ENCODE measurements around the gene PDHX.
"Not testable (repeated sequence)": the region's sequence is repeated elsewhere in the genome, so short reads cannot be mapped to it uniquely, and the experiment has no call there.

The PDHX gene

GRCh38 chr11:34909955-34910354, 6.5 kb upstream of the PDHX start:
- Histone ChIP-seq H3K9me3 (replicated peaks in 1 of 2; ENCODE audit: control insufficient read depth in 2 of 2, insufficient read depth in 1 of 2, low read depth in 1 of 2, low read length in 2 of 2) (peaks cover 0 to 11% of the 10 kb centered on the region in 2 donors), H3K79me1 (ENCODE audit: low read depth, low read length) (peaks cover 2% of the 10 kb centered on the region), H3K18ac (ENCODE audit: low read length) (no peak overlapping the region), H3K36me3 (replicated peaks in 1 of 2; ENCODE audit: control insufficient read depth in 2 of 2, insufficient read depth in 2 of 2, low read length in 2 of 2) (peaks cover 0 to 42% of the 10 kb centered on the region in 2 donors), H3K4me3 (ENCODE audit: low read length in 2 of 2) (no peak overlapping the region), H2AFZ (ENCODE audit: low read length) (no peak overlapping the region), H3K23ac (ENCODE audit: low read depth, low read length, poor library complexity) (no peak overlapping the region), H2BK5ac (ENCODE audit: low read length) (no peak overlapping the region), H3K14ac (ENCODE audit: low read length) (no peak overlapping the region), H3K4ac (ENCODE audit: low read length) (no peak overlapping the region), H3K4me1 (ENCODE audit: control insufficient read depth in 2 of 2, insufficient read depth in 1 of 2, low read depth in 1 of 2, low read length in 2 of 2) (peaks cover 0 to under 1% of the 10 kb centered on the region in 2 donors), H3K4me2 (ENCODE audit: insufficient read depth, low read length, poor library complexity, severe bottlenecking) (no peak overlapping the region), H3K27me3 (ENCODE audit: control insufficient read depth in 3 of 3, insufficient read depth in 3 of 3, low read depth in 1 of 3, low read length in 3 of 3) (no peaks in the 10 kb centered on the region), H2BK120ac (ENCODE audit: low read depth, low read length) (no peak overlapping the region), H2AK5ac (ENCODE audit: low read depth, low read length) (no peak overlapping the region), H2BK15ac (ENCODE audit: low read length) (no peak overlapping the region), H3K27ac (replicated peaks; ENCODE audit: low read length) (no peak overlapping the region), H4K8ac (ENCODE audit: low read depth, low read length) (no peak overlapping the region), H3K9ac (ENCODE audit: low read depth, low read length, poor library complexity) (no peak overlapping the region), H4K91ac (ENCODE audit: low read depth, low read length, poor library complexity) (no peak overlapping the region), H2BK12ac (ENCODE audit: low read length) (no peak overlapping the region)
- WGBS, 2 donors (ENCODE audit: extremely low coverage in 2 of 2, insufficient read length in 2 of 2, insufficient replicate concordance in 1 of 2): no CpG with 5 or more reads among the region's 4 CpGs
- no peak for DNase-seq (ENCODE audit: low spot score)

GRCh38 chr11:34910817-34911216, 5.6 kb upstream of the PDHX start:
- Histone ChIP-seq H3K4ac (ENCODE audit: low read length) (no peak overlapping the region), H3K36me3 (replicated peaks in 1 of 2; ENCODE audit: control insufficient read depth in 2 of 2, insufficient read depth in 2 of 2, low read length in 2 of 2) (peaks cover 0 to 42% of the 10 kb centered on the region in 2 donors), H4K8ac (ENCODE audit: low read depth, low read length) (no peak overlapping the region), H2BK120ac (ENCODE audit: low read depth, low read length) (no peak overlapping the region), H3K4me2 (ENCODE audit: insufficient read depth, low read length, poor library complexity, severe bottlenecking) (no peak overlapping the region), H3K4me3 (ENCODE audit: low read length in 2 of 2) (no peak overlapping the region), H2BK15ac (ENCODE audit: low read length) (no peak overlapping the region), H3K27ac (replicated peaks; ENCODE audit: low read length) (no peak overlapping the region), H2AK5ac (ENCODE audit: low read depth, low read length) (no peak overlapping the region), H3K9me3 (replicated peaks in 1 of 2; ENCODE audit: control insufficient read depth in 2 of 2, insufficient read depth in 1 of 2, low read depth in 1 of 2, low read length in 2 of 2) (peaks cover 0 to 11% of the 10 kb centered on the region in 2 donors), H3K4me1 (ENCODE audit: control insufficient read depth in 2 of 2, insufficient read depth in 1 of 2, low read depth in 1 of 2, low read length in 2 of 2) (peaks cover 0 to 2% of the 10 kb centered on the region in 2 donors), H3K18ac (ENCODE audit: low read length) (no peak overlapping the region), H2AFZ (ENCODE audit: low read length) (no peak overlapping the region), H2BK12ac (ENCODE audit: low read length) (no peak overlapping the region), H3K23ac (ENCODE audit: low read depth, low read length, poor library complexity) (no peak overlapping the region), H3K79me1 (ENCODE audit: low read depth, low read length) (peaks cover 2% of the 10 kb centered on the region), H4K91ac (ENCODE audit: low read depth, low read length, poor library complexity) (no peak overlapping the region), H3K9ac (ENCODE audit: low read depth, low read length, poor library complexity) (no peak overlapping the region), H3K14ac (ENCODE audit: low read length) (no peak overlapping the region), H3K27me3 (ENCODE audit: control insufficient read depth in 3 of 3, insufficient read depth in 3 of 3, low read depth in 1 of 3, low read length in 3 of 3) (no peaks in the 10 kb centered on the region), H2BK5ac (ENCODE audit: low read length) (no peak overlapping the region)
- 100% methylated on average over 1 of the region's 1 CpG; no CpG with 5 or more reads in 1 of the 2 donors for WGBS, 2 donors (ENCODE audit: extremely low coverage in 2 of 2, insufficient read length in 2 of 2, insufficient replicate concordance in 1 of 2)
- DNase-seq (ENCODE audit: low spot score): no peak

GRCh38 chr11:34911676-34912075, 4.7 kb upstream of the PDHX start:
- Histone ChIP-seq H3K27me3 (ENCODE audit: control insufficient read depth in 3 of 3, insufficient read depth in 3 of 3, low read depth in 1 of 3, low read length in 3 of 3) (no peaks in the 10 kb centered on the region), H3K23ac (ENCODE audit: low read depth, low read length, poor library complexity) (no peak overlapping the region), H2AFZ (ENCODE audit: low read length) (no peak overlapping the region), H3K18ac (ENCODE audit: low read length) (no peak overlapping the region), H2AK5ac (ENCODE audit: low read depth, low read length) (no peak overlapping the region), H4K8ac (ENCODE audit: low read depth, low read length) (no peak overlapping the region), H3K9ac (ENCODE audit: low read depth, low read length, poor library complexity) (no peak overlapping the region), H3K4me2 (ENCODE audit: insufficient read depth, low read length, poor library complexity, severe bottlenecking) (no peak overlapping the region), H3K27ac (replicated peaks; ENCODE audit: low read length) (no peak overlapping the region), H3K9me3 (replicated peaks in 1 of 2; ENCODE audit: control insufficient read depth in 2 of 2, insufficient read depth in 1 of 2, low read depth in 1 of 2, low read length in 2 of 2) (peaks cover 0 to 6% of the 10 kb centered on the region in 2 donors), H4K91ac (ENCODE audit: low read depth, low read length, poor library complexity) (no peak overlapping the region), H3K36me3 (replicated peaks in 1 of 2; ENCODE audit: control insufficient read depth in 2 of 2, insufficient read depth in 2 of 2, low read length in 2 of 2) (peaks cover 0 to 42% of the 10 kb centered on the region in 2 donors), H3K14ac (ENCODE audit: low read length) (no peak overlapping the region), H2BK15ac (ENCODE audit: low read length) (no peak overlapping the region), H3K4me1 (ENCODE audit: control insufficient read depth in 2 of 2, insufficient read depth in 1 of 2, low read depth in 1 of 2, low read length in 2 of 2) (peaks cover 0 to 2% of the 10 kb centered on the region in 2 donors), H2BK5ac (ENCODE audit: low read length) (no peak overlapping the region), H3K4me3 (ENCODE audit: low read length in 2 of 2) (no peak overlapping the region), H2BK12ac (ENCODE audit: low read length) (no peak overlapping the region), H2BK120ac (ENCODE audit: low read depth, low read length) (no peak overlapping the region), H3K79me1 (ENCODE audit: low read depth, low read length) (peaks cover 2% of the 10 kb centered on the region), H3K4ac (ENCODE audit: low read length) (no peak overlapping the region)
- DNase-seq (ENCODE audit: low spot score): no peak
- WGBS, 2 donors (ENCODE audit: extremely low coverage in 2 of 2, insufficient read length in 2 of 2, insufficient replicate concordance in 1 of 2): no CpG with 5 or more reads among the region's 2 CpGs

GRCh38 chr11:34913556-34913955, 2.9 kb upstream of the PDHX start:
- H3K4ac ChIP-seq (ENCODE audit: low read length); DNase-seq (ENCODE audit: low spot score); H3K4me2 ChIP-seq (ENCODE audit: insufficient read depth, low read length, poor library complexity, severe bottlenecking); H2BK5ac ChIP-seq (ENCODE audit: low read length); H4K91ac ChIP-seq (ENCODE audit: low read depth, low read length, poor library complexity); H3K4me1 ChIP-seq (ENCODE audit: control insufficient read depth in 2 of 2, insufficient read depth in 1 of 2, low read depth in 1 of 2, low read length in 2 of 2); H3K9me3 ChIP-seq (replicated peaks in 1 of 2; ENCODE audit: control insufficient read depth in 2 of 2, insufficient read depth in 1 of 2, low read depth in 1 of 2, low read length in 2 of 2); H3K18ac ChIP-seq (ENCODE audit: low read length); H3K4me3 ChIP-seq (ENCODE audit: low read length in 2 of 2); H2BK15ac ChIP-seq (ENCODE audit: low read length); H3K79me1 ChIP-seq (ENCODE audit: low read depth, low read length); H4K8ac ChIP-seq (ENCODE audit: low read depth, low read length); H2AK5ac ChIP-seq (ENCODE audit: low read depth, low read length); H3K27ac ChIP-seq (replicated peaks; ENCODE audit: low read length); H3K14ac ChIP-seq (ENCODE audit: low read length); H2BK120ac ChIP-seq (ENCODE audit: low read depth, low read length); H3K9ac ChIP-seq (ENCODE audit: low read depth, low read length, poor library complexity); H2AFZ ChIP-seq (ENCODE audit: low read length); H2BK12ac ChIP-seq (ENCODE audit: low read length); H3K23ac ChIP-seq (ENCODE audit: low read depth, low read length, poor library complexity); H3K27me3 ChIP-seq (ENCODE audit: control insufficient read depth in 3 of 3, insufficient read depth in 3 of 3, low read depth in 1 of 3, low read length in 3 of 3): not testable (repeated sequence)
- no CpG with 5 or more reads among the region's 10 CpGs for WGBS, 2 donors (ENCODE audit: extremely low coverage in 2 of 2, insufficient read length in 2 of 2, insufficient replicate concordance in 1 of 2)
- H3K36me3 ChIP-seq (replicated peaks in 1 of 2; ENCODE audit: control insufficient read depth in 2 of 2, insufficient read depth in 2 of 2, low read length in 2 of 2): peaks cover 0 to 42% of the 10 kb centered on the region in 2 donors
